GF-D8 (cell line): ENCODE results near the gene AEBP2.
"Not testable (repeated sequence)": the region's sequence is repeated elsewhere in the genome, so short reads cannot be mapped to it uniquely, and the experiment has no call there.

Source experiments
- DNase-seq: peaks from one replicate; lab custom pipeline; 2025; lab: John Stamatoyannopoulos, UW

The AEBP2 gene

DNA sequence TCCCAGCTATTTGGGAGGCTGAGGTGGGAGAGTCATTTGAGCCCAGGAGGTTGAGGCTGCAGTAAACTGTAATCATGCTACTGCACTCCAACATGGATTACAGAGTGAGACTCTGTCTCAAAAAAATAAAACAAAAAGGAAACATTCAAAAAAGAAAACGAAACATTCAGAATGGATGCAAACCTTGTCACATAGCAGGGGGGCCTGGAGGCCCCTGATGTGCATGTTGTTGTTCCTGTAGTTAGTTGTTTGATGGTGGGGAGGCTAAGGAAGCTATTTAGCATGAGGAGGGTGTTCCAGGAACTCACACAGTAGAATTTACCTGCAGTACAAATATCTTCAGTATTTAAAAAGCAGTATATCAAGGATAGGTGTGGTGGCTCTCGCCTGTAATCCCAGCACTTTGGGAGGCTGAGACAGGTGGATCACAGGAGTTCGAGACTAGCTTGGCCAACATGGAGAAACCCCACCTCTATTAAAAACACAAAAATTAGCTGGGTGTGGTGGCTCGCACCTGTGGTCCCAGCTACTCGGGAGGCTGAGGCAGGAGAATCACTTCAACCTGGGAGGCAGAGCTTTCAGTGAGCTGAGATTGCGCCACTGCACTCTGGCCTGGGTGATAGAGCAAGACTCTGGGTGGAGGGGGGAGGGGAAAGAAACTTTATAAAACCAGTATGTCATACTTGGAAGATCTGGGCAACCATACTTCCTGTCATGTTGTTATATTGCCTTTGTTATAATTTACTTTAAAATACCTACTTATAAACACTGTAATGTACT, 17.6 kb upstream of the AEBP2 start:
- DNase-seq, result no peak

DNA sequence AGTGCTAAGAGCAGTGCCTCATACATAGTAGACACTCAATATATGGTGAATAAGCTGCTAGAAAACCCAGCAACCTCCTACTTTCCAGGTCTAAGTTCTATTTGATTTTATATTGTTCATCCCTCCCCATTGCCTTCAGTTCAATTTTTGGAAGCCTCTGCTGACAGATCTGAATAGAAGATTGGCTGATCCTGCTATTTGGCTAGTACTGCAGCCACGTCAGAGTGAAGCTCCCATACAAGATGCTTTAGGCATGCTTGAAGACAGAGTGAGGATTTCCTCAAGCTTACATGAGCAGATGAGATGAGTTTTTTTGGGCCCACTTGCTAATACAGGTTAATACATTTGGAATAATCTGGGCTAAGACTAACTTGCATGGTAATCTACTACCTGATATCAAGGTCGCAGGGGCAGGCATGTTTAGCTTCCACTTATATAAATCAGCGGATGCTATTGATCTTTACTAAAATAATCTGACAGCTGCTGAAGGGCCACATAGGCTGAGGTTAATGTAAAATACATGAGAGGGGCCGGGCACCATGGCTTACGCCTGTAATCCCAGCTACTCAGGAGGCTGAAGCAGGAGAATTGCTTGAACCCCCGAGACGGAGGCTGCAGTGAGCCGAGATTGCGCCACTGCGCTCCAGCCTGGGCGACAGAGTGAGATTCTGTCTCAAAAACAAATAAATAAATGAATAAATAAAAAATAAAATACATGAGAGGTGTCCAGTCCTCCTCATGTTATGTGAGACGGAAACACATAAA, 15.9 kb upstream of the AEBP2 start:
- DNase-seq, result no peak

DNA sequence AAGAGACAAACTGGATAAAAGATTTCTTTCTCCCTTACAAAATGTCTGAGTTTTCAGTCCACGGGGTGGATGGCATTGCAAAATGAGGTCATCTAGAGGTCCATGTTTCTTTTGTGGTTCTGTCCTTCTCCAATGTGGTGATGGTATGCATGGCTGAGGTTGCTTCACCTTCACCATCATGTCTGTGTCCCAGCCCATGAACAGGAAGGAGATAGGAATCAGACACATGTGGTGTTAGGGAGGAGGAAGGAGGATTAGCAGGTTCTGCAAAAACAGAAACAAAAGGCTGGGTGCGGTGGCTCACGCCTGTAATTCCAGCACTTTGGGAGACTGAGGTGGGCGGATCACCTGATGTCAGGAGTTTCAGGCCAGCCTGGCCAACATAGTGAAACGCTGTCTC, 11.0 kb upstream of the AEBP2 start:
- DNase-seq, result peak; percentile 69

DNA sequence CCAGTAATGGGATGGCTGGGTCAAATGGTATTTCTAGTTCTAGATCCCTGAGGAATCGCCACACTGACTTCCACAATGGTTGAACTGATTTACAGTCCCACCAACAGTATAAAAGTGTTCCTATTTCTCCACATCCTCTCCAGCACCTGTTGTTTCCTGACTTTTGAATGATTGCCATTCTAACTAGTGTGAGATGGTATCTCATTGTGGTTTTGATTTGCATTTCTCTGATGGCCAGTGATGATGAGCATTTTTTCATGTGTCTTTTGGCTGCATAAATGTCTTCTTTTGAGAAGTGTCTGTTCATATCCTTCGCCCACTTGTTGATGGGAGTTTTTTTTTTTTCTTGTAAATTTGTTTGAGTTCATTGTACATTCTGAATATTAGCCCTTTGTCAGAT, 9.8 kb upstream of the AEBP2 start:
- not testable (repeated sequence) for DNase-seq

DNA sequence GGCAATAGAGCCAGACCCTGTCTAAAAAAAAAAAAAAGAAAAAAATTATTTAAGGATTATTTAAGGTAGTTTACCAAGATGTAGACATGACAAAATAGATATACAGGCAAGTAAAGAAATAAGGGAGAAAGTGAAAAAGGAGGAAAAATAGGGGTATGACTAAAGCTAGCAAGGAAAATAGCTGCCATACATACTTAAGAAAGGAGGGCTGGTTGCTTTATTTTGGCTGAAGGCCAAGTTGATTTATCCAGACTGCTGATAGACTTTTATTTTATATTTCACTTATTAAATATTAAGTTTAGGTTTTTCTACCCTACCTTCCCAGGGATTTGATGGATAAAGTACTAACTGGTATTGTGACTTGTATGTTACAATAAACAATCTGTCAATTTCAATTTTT, 8.3 kb upstream of the AEBP2 start:
- DNase-seq, result no peak

DNA sequence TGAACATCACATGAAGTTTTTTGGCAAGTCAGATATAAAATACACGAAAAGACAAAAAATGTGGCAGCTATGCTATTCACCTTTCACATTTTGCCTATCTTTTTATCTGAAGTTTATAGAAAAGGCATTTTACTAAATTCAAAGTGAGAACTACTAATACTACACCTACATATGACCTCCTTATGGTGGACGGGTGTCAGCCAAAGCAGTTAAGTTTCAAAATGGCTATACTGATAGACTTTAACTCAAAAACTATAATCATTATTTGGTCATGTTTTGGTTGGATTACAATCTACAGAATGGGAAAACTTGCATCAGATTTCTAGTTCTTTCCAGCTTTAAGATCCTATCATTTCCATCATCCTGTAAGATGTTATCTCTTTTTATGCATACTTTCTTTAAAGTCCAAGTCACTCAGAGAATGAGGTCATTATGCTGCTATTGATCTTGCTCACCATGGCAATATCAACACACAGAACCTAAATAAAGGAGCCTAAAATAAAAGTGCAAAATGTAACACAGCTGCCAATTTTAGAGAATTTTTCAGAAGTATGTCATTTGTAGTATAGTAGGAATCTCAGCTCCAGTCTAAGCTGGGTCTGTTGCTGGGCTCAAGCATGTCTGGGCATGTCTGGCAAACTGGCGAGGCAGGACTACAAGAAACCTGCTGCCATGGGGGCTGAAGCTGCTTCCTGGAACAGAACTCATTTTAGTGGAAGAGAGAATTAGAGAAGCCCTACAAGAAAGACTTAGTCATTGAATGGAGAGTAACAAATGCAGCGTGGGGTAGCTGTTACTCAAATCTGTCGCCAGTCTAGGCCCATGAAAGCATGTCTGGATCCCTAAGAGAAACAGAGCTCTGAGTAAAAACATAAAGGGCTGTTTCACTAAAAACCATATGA, 7.6 kb upstream of the AEBP2 start:
- DNase-seq, result no peak

DNA sequence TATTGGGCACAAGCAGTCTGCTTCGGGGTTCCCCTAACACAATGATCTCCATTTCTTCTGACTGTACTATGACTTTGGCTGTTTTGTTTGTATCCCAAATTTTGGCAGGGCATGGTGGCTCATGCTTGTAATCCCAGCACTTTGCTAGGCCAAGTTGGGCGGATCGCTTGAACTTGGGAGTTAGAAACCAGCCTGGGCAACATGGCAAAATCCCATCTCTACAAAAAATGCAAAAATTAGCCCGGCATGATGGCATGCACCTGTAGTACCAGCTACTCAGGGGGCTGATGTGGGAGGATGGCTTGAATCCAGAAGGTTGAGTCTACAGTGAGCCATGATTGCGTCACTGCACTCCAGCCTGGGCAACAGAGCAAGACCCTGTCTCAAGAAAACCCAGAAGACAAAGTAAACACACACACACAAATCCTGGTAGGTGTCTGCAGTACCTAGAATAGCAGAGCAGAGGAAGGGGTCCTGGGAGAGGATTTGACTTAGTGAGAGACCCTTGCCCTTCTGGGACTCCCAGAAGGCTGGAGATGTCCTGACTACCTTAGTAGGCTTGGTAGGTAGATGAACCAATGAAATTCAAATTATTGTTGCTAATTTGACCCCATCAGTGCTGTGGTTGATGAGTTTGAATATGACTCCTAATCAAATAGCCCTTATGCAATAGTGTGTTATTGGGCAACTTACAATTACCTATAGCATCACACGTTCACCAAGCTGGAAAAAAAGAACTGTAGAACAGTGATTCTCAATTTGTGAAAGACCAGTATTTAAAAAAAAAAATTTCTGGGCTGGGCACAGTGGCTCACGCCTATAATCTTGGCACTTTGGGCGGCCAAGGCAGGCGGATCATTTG, 6.8 kb upstream of the AEBP2 start:
- DNase-seq, result no peak

DNA sequence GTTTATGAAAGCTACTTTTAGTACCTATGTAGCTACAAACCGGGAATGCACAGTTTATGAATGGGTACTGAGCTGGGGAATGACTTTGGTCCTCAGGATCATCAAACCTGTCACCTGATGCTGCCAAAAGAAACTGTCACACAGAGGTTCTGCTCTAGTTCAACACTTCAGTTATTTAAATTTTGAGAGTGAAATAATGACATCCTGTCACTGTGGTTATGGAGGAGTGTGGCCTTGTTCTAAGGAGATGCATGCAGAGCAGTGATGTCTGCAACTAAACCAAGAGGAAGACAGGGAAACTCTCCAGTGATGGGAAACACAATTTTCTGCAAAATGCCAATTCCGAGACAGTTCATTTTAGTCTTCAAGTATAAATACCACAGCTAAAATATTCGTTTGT, 4.8 kb upstream of the AEBP2 start:
- DNase-seq, result no peak

DNA sequence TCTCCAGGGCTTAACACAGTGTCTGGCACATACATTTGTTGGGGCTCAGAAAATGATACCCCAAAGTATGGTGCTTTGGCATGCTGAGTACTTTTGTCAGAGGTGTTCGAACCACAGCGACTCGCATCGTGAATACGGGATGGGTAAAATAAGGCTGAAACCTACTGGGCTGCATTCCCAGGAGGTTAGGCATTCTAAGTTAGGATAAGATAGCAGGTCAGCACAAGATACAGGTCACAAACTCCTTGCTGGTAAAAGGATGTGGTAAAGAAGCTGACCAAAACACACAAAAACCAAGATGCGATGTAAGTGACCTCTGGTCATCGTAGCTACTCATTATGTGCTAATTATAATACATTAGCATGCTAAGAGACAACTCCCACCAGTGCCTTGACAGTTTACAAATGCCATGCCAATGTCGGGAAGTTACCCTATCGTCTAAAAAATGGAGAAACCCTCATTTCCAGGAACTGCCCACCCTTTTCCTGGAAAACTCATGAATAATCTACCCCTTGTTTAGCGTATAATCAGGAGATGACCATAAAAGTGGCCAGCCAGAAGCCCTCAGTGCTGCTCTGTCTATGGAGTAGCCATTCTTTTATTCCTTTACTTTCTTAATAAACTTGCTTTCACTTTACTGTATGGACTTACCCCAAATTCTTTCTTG, 3.3 kb upstream of the AEBP2 start:
- DNase-seq, result no peak

DNA sequence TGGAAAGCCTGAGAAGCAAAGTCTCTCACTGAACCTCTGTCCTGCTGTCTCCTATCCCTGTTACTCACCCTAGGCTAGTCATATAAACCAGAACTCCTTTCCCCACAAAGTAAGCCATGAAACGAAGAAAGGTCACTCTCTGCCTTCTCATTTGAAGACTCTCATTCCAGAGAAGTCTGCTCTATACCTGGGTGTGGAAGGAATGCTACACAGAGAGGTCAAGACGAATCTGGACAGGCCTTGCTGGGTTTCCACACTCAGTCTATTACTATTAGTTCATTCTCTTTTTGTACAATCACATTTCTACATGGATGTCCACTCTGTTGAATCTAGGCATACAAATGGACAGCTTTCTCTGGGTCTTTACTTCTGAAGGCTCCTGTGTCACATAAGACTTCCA, 2.4 kb upstream of the AEBP2 start:
- DNase-seq, result no peak

DNA sequence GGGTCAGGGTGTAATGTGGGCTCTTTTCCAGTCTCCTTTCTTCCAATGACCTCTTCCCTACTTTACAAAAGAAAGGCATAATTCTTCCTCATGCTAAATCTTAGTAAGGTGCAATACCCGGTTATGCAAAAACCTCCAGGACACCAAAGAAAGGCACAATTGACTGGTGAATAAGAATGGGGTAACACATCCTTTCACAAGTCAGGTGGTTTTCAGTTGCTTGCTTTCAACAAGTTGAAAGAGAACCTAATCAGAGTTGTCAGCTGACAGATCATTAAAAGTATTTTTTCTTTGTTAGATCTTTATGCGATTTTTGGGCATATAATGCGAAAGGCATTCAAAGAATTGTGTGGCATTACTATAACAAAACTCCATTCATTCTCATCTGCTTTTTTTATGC, 1.3 kb upstream of the AEBP2 start:
- DNase-seq, result no peak

DNA sequence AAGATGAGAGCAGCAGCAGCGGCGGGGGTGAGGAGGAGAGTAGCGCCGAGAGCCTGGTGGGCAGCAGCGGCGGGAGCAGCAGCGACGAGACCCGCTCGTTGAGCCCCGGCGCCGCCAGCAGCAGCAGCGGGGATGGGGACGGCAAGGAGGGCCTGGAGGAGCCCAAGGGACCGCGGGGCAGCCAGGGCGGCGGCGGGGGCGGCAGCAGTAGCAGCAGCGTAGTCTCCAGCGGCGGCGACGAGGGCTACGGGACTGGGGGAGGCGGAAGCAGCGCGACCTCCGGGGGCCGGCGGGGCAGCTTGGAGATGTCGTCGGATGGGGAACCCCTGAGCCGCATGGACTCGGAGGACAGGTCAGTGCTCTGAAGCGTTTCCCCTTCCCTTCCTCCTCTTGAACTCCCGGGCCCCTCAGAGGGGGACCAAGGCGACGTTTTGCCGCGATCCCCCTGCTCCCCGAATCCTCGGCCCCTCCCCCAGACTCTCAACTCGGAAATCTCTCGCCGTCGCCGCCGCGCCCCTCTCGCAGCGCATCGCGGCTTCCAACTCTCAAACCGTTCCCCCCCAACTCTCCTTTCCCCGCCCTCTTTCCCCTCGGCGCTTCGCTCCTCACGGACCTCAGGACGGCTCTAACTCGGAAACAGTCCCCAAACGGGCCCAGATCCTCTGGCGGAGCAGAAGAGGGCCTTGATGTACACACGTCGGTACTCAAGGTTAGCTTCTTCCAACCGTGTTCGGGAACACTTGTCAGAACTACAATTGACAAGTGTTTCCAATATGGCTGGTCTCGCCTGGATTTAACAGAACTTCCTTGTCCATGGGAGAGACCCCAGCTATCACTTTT, 947 bp downstream of the AEBP2 start:
- DNase-seq, result no peak

DNA sequence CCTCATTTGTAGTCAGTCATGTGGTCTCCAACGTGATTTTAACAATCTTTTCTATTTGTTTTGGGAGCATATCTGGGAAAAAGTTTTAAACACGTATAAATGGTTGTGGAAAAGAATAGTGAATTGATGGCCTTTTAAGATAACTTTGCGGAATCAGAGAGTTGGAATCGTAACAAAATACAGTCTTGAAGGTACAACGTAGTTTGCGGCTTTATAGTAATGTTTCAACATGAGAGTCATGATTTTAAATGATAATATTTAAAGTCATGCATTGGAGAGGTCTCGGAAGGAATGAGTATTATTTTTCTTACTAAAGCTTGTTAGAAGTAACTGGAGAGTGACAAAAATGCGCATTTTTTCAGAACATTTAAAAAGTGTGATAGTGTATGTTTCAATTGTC, 1.6 kb downstream of the AEBP2 start:
- DNase-seq, result no peak

DNA sequence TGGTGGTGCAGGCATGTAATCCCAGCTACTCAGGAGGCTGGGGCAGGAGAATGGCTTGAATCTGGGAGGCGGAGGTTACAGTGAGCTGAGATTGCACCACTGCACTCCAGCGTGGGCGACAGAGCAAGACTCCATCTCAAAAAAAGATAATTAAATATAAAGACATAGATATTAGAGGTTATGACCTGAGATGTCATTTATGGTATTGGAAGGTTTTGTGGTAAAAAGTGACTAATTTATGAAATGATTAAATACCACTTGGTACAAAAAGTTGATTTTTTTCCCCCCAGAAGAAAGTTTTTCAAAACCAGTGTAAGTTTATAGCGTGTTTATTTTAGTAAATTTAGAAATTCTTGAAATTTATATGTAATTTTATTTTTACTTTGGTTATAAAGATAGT, 4.3 kb downstream of the AEBP2 start:
- DNase-seq, result no peak

DNA sequence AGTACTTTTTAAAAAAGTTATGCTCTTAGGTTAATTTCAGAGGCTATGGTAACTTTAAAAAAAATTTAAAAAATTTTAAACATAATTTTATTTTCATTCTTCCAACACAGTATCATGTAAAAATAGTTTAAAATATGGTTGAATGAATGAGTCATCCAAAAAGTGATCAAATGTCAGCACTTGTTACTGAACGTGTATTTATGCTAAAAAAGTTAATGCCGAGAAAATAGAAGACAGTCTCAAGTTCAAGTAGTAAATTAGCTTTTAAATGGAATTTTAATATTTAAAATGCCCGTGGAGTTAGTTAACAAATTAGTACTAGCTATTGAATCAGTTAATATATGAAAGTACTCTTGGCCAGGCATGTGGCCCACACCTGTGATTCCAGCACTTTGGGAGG, 4.8 kb downstream of the AEBP2 start:
- DNase-seq, result no peak

DNA sequence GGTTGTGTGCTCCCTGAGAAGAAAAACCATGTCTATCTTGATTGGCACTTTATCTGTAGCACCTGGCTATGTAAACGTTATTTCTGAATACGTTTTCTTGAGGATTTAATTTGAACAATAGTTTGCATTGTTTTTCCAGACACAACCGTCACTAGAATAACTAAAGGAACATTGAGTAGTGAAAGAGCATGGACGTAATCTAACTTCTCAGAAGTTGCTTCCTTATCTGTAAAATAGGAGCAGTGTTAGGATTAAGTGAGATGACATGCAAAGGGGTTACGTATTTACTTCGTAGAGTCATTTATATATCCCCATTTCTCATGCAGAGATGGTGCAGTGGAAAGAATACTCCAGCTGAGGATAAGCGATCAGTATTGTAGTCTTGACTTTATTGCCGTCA, 8.1 kb downstream of the AEBP2 start:
- no peak for DNase-seq

DNA sequence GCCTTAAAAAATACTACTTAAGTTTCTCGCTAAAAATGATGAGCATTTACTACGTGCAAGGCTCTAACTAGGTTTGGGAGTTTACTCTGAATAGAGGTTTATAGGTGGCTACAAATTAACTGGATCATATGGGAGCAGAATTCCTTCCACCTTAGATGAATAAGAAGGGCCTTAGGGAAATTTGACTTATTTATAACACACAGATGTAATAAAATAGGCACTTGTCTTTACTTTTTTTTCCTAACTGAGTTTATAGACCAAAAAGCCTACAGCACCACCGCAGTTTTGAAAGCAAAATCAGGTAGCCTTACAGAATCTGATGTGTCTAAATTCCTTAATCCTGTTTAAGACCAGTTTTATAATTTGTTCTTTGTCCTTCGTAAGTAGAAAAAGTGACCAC, 10.5 kb downstream of the AEBP2 start:
- no peak for DNase-seq

DNA sequence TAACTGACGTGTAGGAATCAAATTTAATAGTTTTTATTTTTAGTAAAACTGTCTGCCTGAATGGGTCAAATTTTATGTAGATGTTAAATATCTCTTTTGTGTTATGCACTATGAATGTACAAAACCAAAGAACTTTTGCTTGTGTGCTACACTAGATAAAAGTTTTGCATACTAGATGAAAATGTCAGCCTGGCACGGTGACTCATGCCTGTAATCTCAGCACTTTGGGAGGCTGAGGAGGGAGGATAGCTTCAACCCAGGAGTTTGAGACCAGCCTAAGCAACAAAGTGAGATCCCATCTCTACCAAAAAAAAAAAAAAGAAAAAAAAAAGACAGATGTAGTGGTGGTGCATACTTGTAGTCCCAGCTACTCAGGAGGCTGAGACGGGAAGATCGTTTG, 11.1 kb downstream of the AEBP2 start:
- DNase-seq, result no peak

DNA sequence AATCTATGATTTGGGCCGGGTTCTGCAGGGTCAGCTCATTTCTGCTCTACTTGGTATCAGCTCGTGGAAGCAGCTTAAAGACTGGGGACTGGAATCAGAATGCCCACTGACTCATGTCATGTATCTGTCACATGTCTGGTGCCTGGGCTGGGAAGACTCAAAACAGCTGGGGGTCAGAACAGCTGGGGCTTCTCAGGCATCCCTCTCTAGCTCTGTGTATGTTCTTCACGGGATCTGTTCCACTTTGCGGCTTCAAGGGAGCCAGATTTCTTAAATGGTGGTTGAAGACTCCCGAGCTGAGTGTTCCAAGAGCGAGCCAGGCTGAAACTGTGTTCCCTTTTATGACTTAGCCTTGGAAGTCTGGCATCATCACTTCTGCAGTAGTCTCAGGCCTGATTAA, 11.9 kb downstream of the AEBP2 start:
- DNase-seq, result no peak

DNA sequence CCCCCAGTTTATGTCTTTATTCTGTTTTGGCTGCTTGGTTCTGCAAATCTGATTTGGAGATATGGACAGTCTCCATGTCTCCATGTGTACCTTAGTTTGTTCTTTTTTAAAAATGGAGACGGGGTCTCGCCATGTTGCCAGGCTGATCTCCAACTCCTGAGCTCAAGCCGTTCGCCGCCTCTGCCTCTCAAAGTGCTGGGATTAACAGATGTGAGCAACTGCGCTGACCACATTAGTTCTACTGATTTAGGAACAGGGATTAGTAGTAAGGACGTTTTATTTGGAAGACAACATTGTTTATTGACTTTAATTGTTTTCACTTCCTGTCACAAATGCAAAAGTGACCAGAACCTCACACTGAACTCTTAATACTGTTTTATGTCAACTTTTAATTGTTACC, 14.7 kb downstream of the AEBP2 start:
- DNase-seq, result no peak
